ENCODE data around the gene MFGE8. TPM values are rescaled to one million over a fixed set of nuclear protein-coding genes. Genes with fewer than 3 reads are reported as not detected.

The MFGE8 gene
- total RNA-seq, 6 donors from 2014 or later = 87.8 to 423 (median 144) TPM

DNA sequence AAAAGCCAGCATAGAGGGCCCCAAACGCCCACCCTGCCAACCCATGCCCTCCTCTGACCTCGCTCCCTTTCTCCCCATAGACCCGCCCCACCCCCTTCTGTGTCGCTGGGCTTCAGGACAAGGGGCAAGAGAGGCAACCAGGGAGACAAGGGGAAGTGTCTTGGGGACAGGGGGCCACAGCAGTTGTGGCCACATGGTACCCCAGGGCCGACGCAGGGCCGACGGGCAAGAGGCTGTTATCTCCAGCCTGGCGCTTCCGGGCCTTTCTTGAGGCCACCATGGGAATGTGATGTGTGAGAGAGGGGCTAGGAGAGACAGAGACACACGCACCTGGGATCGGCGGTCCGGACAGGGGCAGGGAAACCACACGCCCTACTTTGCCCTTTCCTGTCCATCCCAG, 14.4 kb downstream of the MFGE8 start:
- DNase-seq (peak in 1 of 2 donors; percentile 67), ATAC-seq (ENCODE audit: low FRiP score in 2 of 2) (no peak)
- Histone ChIP-seq H3K4me1 (peaks cover 26 to 38% (median 30%) of the 10 kb centered on the region in 4 donors), H3K27me3 (peaks cover 0 to 13% (median 2%) of the 10 kb centered on the region in 4 donors), H3K27ac (no peak overlapping the region), H3K36me3 (peaks cover 0 to 39% (median 14%) of the 10 kb centered on the region in 4 donors), H3K4me3 (no peak overlapping the region), H3K9me3 (no peaks in the 10 kb centered on the region)
- 83 to 91% methylated on average over 14 to 15 of the region's 15 CpGs for WGBS, 2 donors
- TF ChIP-seq EP300 (IDR thresholded peaks at IDR 0.05) (no peak), POLR2AphosphoS5 (IDR thresholded peaks at IDR 0.05) (no peak), POLR2A (IDR thresholded peaks at IDR 0.05) (no peak)

DNA sequence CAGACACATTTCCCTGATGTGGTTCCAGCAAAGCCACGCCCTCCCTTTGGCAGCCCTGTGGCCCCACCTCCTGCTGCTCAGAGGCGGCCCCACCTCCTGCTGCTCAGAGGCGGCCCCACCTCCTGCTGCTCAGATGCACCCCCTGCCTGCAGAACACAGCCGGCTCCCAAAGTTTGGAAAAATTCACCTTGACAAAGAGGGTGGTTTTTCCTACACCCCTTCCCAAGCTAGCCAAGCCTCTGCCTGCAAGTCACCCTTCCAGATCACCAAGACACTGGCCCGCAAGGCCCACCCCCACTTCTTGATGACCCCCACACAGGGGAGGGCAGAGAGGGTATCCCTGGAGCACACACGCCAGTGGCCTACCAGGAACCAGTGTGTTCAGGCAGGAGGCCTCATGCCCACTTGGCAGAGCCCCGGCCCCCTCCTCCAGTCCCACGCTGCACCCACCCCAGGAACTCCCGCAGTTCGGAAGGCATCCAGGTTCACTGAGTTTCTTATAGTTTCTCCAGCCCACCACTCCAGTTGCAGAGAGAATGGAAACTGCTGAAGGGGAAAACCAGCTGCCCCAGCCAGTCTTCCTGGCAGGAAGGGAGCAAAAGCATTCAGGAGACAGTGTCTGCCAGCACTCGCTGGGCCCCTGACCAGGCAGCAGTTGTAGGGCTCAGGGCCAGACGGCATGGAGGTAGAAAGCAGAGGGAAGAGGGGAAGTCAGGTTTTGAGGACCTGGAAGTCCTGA, 15.6 kb downstream of the MFGE8 start:
- Histone ChIP-seq H3K9me3 (no peaks in the 10 kb centered on the region), H3K4me3 (no peak overlapping the region), H3K36me3 (peaks cover 0 to 32% (median 14%) of the 10 kb centered on the region in 4 donors), H3K27me3 (peaks cover 0 to 13% (median 2%) of the 10 kb centered on the region in 4 donors), H3K27ac (peak overlapping the region in 3 of 4 donors; percentile 17 to 54 (median 54)), H3K4me1 (peaks cover 26 to 38% (median 30%) of the 10 kb centered on the region in 4 donors)
- peak; percentile 88 to 91 for DNase-seq
- WGBS, 2 donors = 31 to 42% methylated on average over 3 to 12 of the region's 12 CpGs
- TF ChIP-seq, protein P1, sequence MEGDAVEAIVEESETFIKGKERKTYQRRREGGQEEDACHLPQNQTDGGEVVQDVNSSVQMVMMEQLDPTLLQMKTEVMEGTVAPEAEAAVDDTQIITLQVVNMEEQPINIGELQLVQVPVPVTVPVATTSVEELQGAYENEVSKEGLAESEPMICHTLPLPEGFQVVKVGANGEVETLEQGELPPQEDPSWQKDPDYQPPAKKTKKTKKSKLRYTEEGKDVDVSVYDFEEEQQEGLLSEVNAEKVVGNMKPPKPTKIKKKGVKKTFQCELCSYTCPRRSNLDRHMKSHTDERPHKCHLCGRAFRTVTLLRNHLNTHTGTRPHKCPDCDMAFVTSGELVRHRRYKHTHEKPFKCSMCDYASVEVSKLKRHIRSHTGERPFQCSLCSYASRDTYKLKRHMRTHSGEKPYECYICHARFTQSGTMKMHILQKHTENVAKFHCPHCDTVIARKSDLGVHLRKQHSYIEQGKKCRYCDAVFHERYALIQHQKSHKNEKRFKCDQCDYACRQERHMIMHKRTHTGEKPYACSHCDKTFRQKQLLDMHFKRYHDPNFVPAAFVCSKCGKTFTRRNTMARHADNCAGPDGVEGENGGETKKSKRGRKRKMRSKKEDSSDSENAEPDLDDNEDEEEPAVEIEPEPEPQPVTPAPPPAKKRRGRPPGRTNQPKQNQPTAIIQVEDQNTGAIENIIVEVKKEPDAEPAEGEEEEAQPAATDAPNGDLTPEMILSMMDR (IDR thresholded peaks at IDR 0.05) = peak; percentile 41 to 71 (median 54)
- TF ChIP-seq POLR2A (IDR thresholded peaks at IDR 0.05) (no peak), EP300 (IDR thresholded peaks at IDR 0.05) (no peak), POLR2AphosphoS5 (IDR thresholded peaks at IDR 0.05) (no peak)
- peak; percentile 89 to 97 for ATAC-seq (ENCODE audit: low FRiP score in 2 of 2)

DNA sequence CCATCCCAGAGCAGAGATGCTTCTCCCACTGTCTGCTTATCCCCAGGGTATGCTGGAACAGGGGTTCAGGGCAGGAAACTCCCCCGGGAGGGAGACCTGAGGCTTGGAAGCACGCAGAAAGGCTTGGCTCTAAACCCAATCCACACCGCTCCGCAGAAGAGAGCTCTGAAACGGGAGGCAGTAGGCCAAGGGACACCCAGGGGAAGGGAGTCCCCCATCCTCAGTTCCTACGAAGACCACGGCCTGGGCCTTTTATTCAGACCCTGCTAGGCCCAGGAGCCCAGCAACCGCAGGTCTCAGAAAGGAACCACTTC, 16.1 kb downstream of the MFGE8 start:
- DNase-seq (no peak), ATAC-seq (ENCODE audit: low FRiP score in 2 of 2) (no peak)
- WGBS, 2 donors = 40 to 46% methylated on average over 6 to 8 of the region's 8 CpGs
- Histone ChIP-seq H3K36me3 (peaks cover 0 to 26% (median 14%) of the 10 kb centered on the region in 4 donors), H3K4me1 (peaks cover 26 to 38% (median 30%) of the 10 kb centered on the region in 4 donors), H3K27me3 (peaks cover 0 to 13% (median 2%) of the 10 kb centered on the region in 4 donors), H3K4me3 (no peak overlapping the region), H3K9me3 (no peaks in the 10 kb centered on the region), H3K27ac (peak overlapping the region in 3 of 4 donors; percentile 17 to 54 (median 54))
- no peak for TF ChIP-seq POLR2AphosphoS5 (IDR thresholded peaks at IDR 0.05)
- TF ChIP-seq EP300 (IDR thresholded peaks at IDR 0.05) = no peak
- TF ChIP-seq POLR2A (IDR thresholded peaks at IDR 0.05) = no peak
- TF ChIP-seq, protein P1 (IDR thresholded peaks at IDR 0.05) = no peak

DNA sequence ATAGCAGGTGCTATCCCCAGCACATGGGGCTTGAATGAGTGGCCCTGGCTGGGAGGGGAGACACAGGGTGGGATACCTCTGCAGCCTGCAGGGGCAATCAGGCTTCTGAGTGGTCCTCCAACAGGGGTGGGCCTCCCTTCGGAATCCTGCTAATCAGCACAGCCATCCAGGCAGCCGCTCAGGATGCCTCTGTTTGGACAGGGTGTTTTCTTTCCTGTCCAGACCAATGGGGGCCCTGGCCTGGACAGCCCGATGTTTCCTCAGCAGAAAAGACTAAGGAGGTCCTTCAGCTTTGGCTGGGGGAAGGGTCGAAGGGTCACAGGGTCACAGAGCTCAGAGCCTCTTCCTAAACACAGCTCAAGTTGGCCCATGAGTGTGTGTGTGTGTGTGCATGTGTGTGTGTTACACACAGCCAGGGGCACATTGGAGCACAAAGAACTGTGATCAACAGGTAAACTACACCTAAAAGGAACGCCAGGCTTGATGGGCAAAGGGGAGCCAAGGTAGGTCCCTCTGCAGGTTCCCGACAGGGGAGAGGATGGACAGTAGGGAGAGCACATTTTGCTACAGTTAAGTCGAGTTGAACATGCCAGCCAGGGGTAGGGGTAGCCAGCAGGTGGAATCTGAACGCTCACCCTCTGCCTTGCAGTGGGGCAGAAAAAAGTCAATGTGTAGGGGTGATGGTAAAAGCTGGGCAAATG, 16.7 kb downstream of the MFGE8 start:
- TF ChIP-seq, protein P1 (IDR thresholded peaks at IDR 0.05) = no peak
- TF ChIP-seq POLR2A (IDR thresholded peaks at IDR 0.05) (no peak), EP300 (IDR thresholded peaks at IDR 0.05) (no peak), POLR2AphosphoS5 (IDR thresholded peaks at IDR 0.05) (no peak)
- WGBS, 2 donors = 58 to 69% methylated on average over 7 to 8 of the region's 8 CpGs
- peak overlapping the region in 3 of 4 donors; percentile 17 to 54 (median 54) for H3K27ac ChIP-seq
- DNase-seq = no peak
- no peaks in the 10 kb centered on the region for H3K9me3 ChIP-seq
- peaks cover 0 to 13% (median 2%) of the 10 kb centered on the region in 4 donors for H3K27me3 ChIP-seq
- H3K36me3 ChIP-seq = peaks cover 0 to 20% (median 11%) of the 10 kb centered on the region in 4 donors
- no peak for ATAC-seq (ENCODE audit: low FRiP score in 2 of 2)
- H3K4me1 ChIP-seq = peaks cover 26 to 38% (median 30%) of the 10 kb centered on the region in 4 donors
- H3K4me3 ChIP-seq = no peak overlapping the region
